HG02588 (cell line): ENCODE data around the gene HS3ST3A1.

ENCODE experiments used
- ATAC-seq: cut with Tn5 transposase; IDR thresholded peaks from one replicate; pipeline ENCODE4 v1.9.1; 2021; ENCODE audit warnings: mild to moderate bottlenecking, moderate library complexity; ENCODE audit not compliant: unreplicated experiment

HS3ST3A1 gene

GRCh38 chr17:13601776-13602551 lies at the start of gene HS3ST3A1:
TSS of gene HS3ST3A1 (minus strand) at chr17:13601929. CDS start at chr17:13601129, 800 bp downstream.
- no peak for ATAC-seq

GRCh38 chr17:13650096-13650675 lies 48.5 kb upstream of the HS3ST3A1 start:
- no peak for ATAC-seq

GRCh38 chr17:13647543-13648021 lies 45.9 kb upstream of the HS3ST3A1 start:
- ATAC-seq, result no peak

- ATAC-seq, result no peak
Measured at GRCh38 chr17:13646969-13647542, 45.3 kb upstream of the HS3ST3A1 start.

GRCh38 chr17:13646411-13646810 lies 44.7 kb upstream of the HS3ST3A1 start:
- no peak for ATAC-seq

GRCh38 chr17:13643180-13643579 lies 41.5 kb upstream of the HS3ST3A1 start:
- ATAC-seq, result no peak

- no peak for ATAC-seq
Measured at GRCh38 chr17:13642188-13642587, 40.5 kb upstream of the HS3ST3A1 start.

- ATAC-seq, result no peak
Measured at GRCh38 chr17:13640551-13640950, 38.8 kb upstream of the HS3ST3A1 start.

- ATAC-seq, result no peak
Measured at GRCh38 chr17:13638855-13639458, 37.2 kb upstream of the HS3ST3A1 start.

- no peak for ATAC-seq
Measured at GRCh38 chr17:13636951-13637350, 35.2 kb upstream of the HS3ST3A1 start.

GRCh38 chr17:13635951-13636350 lies 34.2 kb upstream of the HS3ST3A1 start:
- no peak for ATAC-seq

- no peak for ATAC-seq
Measured at GRCh38 chr17:13634021-13634420, 32.3 kb upstream of the HS3ST3A1 start.

- ATAC-seq, result no peak
Measured at GRCh38 chr17:13631529-13631928, 29.8 kb upstream of the HS3ST3A1 start.

GRCh38 chr17:13626703-13627102 lies 25.0 kb upstream of the HS3ST3A1 start:
- ATAC-seq, result no peak

GRCh38 chr17:13619462-13619861 lies 17.7 kb upstream of the HS3ST3A1 start:
- ATAC-seq, result no peak

GRCh38 chr17:13616031-13616430 lies 14.3 kb upstream of the HS3ST3A1 start:
- no peak for ATAC-seq

GRCh38 chr17:13609941-13610340 lies 8.2 kb upstream of the HS3ST3A1 start:
- no peak for ATAC-seq

GRCh38 chr17:13601322-13601775 lies 380 bp downstream of the HS3ST3A1 start:
- no peak for ATAC-seq

GRCh38 chr17:13600475-13601321 lies 1.0 kb downstream of the HS3ST3A1 start:
- no peak for ATAC-seq

- no peak for ATAC-seq
Measured at GRCh38 chr17:13599864-13600263, 1.9 kb downstream of the HS3ST3A1 start.

- ATAC-seq, result no peak
Measured at GRCh38 chr17:13599168-13599577, 2.6 kb downstream of the HS3ST3A1 start.
